ENCODE results near the gene DNLZ. TPM values are rescaled to one million over a fixed set of nuclear protein-coding genes. Genes with fewer than 3 reads are reported as not detected.

DNLZ gene
- total and polyA plus RNA-seq, 2 donors (not counting 1 experiment from before 2014, with no cell fraction given) = 7.4 to 14.2 TPM

DNA sequence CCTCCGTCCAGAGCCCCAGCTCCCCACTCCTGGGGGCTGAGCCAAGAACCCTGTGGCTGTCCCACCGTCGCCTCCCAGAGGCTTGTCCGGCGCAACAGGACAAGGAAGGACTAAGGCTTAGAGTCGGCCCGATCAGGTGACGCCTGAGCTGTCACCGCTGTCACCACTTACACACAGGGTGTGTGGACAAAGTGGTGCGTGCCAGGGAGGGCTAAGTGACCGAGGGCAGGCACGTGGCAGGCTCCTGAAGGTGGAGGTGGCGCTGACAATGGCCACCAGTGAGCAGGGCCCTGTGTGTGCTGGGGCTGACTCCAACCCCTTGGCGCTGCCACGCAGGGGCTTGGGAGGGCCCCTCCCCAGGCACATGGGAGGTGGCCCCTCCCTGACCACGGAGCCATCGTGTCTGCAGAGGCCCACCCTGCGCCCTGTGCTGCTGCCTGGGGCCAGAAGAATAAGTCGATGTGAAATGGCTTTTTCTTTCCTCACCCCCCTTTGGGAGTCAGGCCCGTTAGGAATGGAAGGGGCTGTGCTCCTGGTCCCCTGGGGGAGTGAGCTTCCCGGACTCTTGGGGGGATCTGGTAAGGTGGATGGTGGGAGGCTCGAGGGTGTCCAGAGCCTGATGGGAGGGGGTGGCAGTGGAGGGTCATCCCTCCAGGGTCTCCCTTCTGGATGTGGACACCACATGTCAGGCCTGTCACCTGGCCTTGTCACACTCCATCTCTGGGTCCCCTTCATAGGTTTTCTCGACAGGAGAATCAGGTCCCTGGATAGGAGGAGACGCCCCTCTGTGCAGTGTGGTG, 38.8 kb downstream of the DNLZ start:
- Histone ChIP-seq H3K4me3 (replicated peaks in 1 of 4; ENCODE audit: control extremely low read depth in 1 of 4, insufficient read depth in 1 of 4, low read depth in 3 of 4, low read length in 4 of 4) (no peak overlapping the region), H4K20me1 (ENCODE audit: control insufficient read depth, extremely low read depth, insufficient read depth, low read length) (no peaks in the 10 kb centered on the region), H3K36me3 (ENCODE audit: control insufficient read depth, insufficient read depth, low read length) (no peaks in the 10 kb centered on the region), H3K79me2 (ENCODE audit: control insufficient read depth, insufficient read depth, low read length) (peaks cover 19% of the 10 kb centered on the region), H3K27ac (ENCODE audit: insufficient read depth, low read length) (no peak overlapping the region), H2AFZ (ENCODE audit: low read length) (no peak overlapping the region), H3K4me1 (ENCODE audit: control insufficient read depth, extremely low read depth, insufficient read depth, low read length) (peaks cover 23% of the 10 kb centered on the region), H3K9ac (ENCODE audit: insufficient read depth, low read length) (no peak overlapping the region), H3K27me3 (ENCODE audit: control insufficient read depth, insufficient read depth, low read length) (peaks cover 3% of the 10 kb centered on the region), H3K4me2 (ENCODE audit: extremely low read depth, insufficient read depth, low read length) (no peak overlapping the region), H3K9me3 (ENCODE audit: control insufficient read depth, insufficient read depth, low read depth, low read length) (no peaks in the 10 kb centered on the region)
- no peak for DNase-seq (ENCODE audit: low read depth in 2 of 2)
- TF ChIP-seq CTCF (conservative IDR thresholded peaks at IDR 0.05 in 1 of 2, IDR thresholded peaks at IDR 0.05 in 1 of 2; ENCODE audit: low read depth in 1 of 2, low read length in 2 of 2) = no peak

DNA sequence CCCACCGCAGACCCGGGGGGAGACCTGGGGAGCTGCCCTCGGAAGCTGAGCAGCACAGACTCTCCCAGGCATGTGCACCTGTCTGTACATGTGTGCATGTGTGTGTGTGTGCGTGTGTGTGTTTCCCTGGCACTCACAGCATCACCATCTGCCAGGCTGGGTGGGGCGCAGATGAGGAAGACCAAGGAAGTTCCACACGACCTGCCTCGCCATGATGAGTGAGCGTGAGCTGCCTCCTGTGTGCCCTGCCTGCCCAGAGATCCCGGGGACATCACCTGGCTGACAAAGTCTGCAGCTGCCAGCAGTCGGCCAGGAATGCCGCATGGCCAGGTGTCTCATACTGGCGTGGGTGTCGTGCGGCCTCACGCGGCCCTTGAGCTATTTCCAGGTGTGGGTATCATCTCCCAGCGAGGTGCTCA, 40.2 kb downstream of the DNLZ start:
- H3K4me3 ChIP-seq (replicated peaks in 1 of 4; ENCODE audit: control extremely low read depth in 1 of 4, insufficient read depth in 1 of 4, low read depth in 3 of 4, low read length in 4 of 4) = no peak overlapping the region
- no peak overlapping the region for H3K27ac ChIP-seq (ENCODE audit: insufficient read depth, low read length)
- TF ChIP-seq CTCF (conservative IDR thresholded peaks at IDR 0.05 in 1 of 2, IDR thresholded peaks at IDR 0.05 in 1 of 2; ENCODE audit: low read depth in 1 of 2, low read length in 2 of 2) (no peak), EZH2 (IDR thresholded peaks at IDR 0.05; ENCODE audit: low read length, missing control alignments) (no peak)
- no peaks in the 10 kb centered on the region for H3K9me3 ChIP-seq (ENCODE audit: control insufficient read depth, insufficient read depth, low read depth, low read length)
- no peak overlapping the region for H3K4me2 ChIP-seq (ENCODE audit: extremely low read depth, insufficient read depth, low read length)
- H3K27me3 ChIP-seq (ENCODE audit: control insufficient read depth, insufficient read depth, low read length) = peaks cover 3% of the 10 kb centered on the region
- H3K9ac ChIP-seq (ENCODE audit: insufficient read depth, low read length) = no peak overlapping the region
- H4K20me1 ChIP-seq (ENCODE audit: control insufficient read depth, extremely low read depth, insufficient read depth, low read length) = no peaks in the 10 kb centered on the region
- no peak for DNase-seq (ENCODE audit: low read depth in 2 of 2)
- H3K4me1 ChIP-seq (ENCODE audit: control insufficient read depth, extremely low read depth, insufficient read depth, low read length) = peaks cover 17% of the 10 kb centered on the region
- H3K79me2 ChIP-seq (ENCODE audit: control insufficient read depth, insufficient read depth, low read length) = peaks cover 6% of the 10 kb centered on the region
- no peak overlapping the region for H2AFZ ChIP-seq (ENCODE audit: low read length)
- no peaks in the 10 kb centered on the region for H3K36me3 ChIP-seq (ENCODE audit: control insufficient read depth, insufficient read depth, low read length)

GRCh38 chr9:136322756-136323330, 40.7 kb downstream of the DNLZ start:
- Histone ChIP-seq H3K9ac (ENCODE audit: insufficient read depth, low read length) (no peak overlapping the region), H3K36me3 (ENCODE audit: control insufficient read depth, insufficient read depth, low read length) (no peaks in the 10 kb centered on the region), H3K9me3 (ENCODE audit: control insufficient read depth, insufficient read depth, low read depth, low read length) (no peaks in the 10 kb centered on the region), H3K4me3 (replicated peaks in 1 of 4; ENCODE audit: control extremely low read depth in 1 of 4, insufficient read depth in 1 of 4, low read depth in 3 of 4, low read length in 4 of 4) (no peak overlapping the region), H4K20me1 (ENCODE audit: control insufficient read depth, extremely low read depth, insufficient read depth, low read length) (no peaks in the 10 kb centered on the region), H3K27me3 (ENCODE audit: control insufficient read depth, insufficient read depth, low read length) (peaks cover 3% of the 10 kb centered on the region), H2AFZ (ENCODE audit: low read length) (no peak overlapping the region), H3K4me1 (ENCODE audit: control insufficient read depth, extremely low read depth, insufficient read depth, low read length) (peaks cover 17% of the 10 kb centered on the region), H3K79me2 (ENCODE audit: control insufficient read depth, insufficient read depth, low read length) (peaks cover under 1% of the 10 kb centered on the region), H3K27ac (ENCODE audit: insufficient read depth, low read length) (no peak overlapping the region), H3K4me2 (ENCODE audit: extremely low read depth, insufficient read depth, low read length) (no peak overlapping the region)
- DNase-seq (ENCODE audit: low read depth in 2 of 2) = no peak
- TF ChIP-seq EZH2 (IDR thresholded peaks at IDR 0.05; ENCODE audit: low read length, missing control alignments) = no peak
- no peak for TF ChIP-seq CTCF (conservative IDR thresholded peaks at IDR 0.05 in 1 of 2, IDR thresholded peaks at IDR 0.05 in 1 of 2; ENCODE audit: low read depth in 1 of 2, low read length in 2 of 2)

Measured in fibroblast of lung (primary cell).